Measurements from ENCODE around the gene RRP7A. TPM values are rescaled to one million over a fixed set of nuclear protein-coding genes. Genes with fewer than 3 reads are reported as not detected.
"Not testable (repeated sequence)": the region's sequence is repeated elsewhere in the genome, so short reads cannot be mapped to it uniquely, and the experiment has no call there.

The RRP7A gene
- total RNA-seq, 2 donors from 2014 or later: 28.6 to 79.4 TPM

DNA sequence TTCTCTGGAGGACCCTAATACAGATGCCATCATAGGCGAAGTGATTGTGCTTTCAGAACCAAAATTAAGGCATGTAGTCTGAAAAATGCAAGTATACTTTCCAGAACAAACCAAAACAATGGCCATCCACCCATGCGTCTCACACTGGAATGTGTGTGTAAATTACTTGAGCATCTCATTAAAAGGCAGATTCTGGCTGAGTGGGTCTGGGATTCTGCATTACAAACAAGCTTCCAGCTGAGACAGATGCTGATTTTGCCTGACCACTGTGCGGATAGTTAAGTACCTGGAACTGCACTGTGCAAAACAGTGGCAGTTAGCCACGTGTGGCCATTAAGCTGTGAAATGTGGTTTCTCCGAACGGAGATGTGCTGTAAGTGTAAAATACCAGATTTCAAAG lies 26.2 kb downstream of the RRP7A start:
- no peaks in the 10 kb centered on the region for H3K4me1 ChIP-seq
- H3K27ac ChIP-seq: no peak overlapping the region
- intact Hi-C loops (cut with DNase I): no loop called here
- H3K36me3 ChIP-seq: no peaks in the 10 kb centered on the region
- no peaks in the 10 kb centered on the region for H3K27me3 ChIP-seq
- H3K9me3 ChIP-seq: no peaks in the 10 kb centered on the region
- H3K9ac ChIP-seq (ENCODE audit: low read depth in 2 of 2, low read length in 2 of 2): no peak overlapping the region
- no peak overlapping the region for H3K4me3 ChIP-seq
- TF ChIP-seq, protein P1, sequence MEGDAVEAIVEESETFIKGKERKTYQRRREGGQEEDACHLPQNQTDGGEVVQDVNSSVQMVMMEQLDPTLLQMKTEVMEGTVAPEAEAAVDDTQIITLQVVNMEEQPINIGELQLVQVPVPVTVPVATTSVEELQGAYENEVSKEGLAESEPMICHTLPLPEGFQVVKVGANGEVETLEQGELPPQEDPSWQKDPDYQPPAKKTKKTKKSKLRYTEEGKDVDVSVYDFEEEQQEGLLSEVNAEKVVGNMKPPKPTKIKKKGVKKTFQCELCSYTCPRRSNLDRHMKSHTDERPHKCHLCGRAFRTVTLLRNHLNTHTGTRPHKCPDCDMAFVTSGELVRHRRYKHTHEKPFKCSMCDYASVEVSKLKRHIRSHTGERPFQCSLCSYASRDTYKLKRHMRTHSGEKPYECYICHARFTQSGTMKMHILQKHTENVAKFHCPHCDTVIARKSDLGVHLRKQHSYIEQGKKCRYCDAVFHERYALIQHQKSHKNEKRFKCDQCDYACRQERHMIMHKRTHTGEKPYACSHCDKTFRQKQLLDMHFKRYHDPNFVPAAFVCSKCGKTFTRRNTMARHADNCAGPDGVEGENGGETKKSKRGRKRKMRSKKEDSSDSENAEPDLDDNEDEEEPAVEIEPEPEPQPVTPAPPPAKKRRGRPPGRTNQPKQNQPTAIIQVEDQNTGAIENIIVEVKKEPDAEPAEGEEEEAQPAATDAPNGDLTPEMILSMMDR (IDR thresholded peaks at IDR 0.05): no peak
- DNase-seq: no peak

DNA sequence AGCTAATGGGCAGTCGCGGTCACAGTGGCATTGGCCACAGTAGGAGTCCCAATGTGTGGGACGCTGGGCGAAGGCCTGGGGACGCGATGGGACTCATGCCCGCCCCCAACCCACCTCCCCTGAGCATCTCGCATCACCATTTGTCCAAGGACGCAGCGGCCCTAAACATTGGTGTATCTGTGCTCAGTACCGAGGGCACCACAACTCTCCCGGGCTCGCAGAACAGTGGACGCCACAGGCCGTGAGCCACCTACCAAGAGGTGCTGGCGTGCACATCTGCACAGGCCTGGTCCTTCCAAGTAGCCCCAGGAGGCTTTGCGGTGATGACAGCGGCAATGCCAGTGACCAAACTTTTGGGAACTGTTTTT lies 27.3 kb downstream of the RRP7A start:
- intact Hi-C loops (cut with DNase I): no loop called here
- no peaks in the 10 kb centered on the region for H3K36me3 ChIP-seq
- TF ChIP-seq, protein P1 (IDR thresholded peaks at IDR 0.05): no peak
- no peak overlapping the region for H3K9ac ChIP-seq (ENCODE audit: low read depth in 2 of 2, low read length in 2 of 2)
- H3K4me3 ChIP-seq: no peak overlapping the region
- H3K4me1 ChIP-seq: no peaks in the 10 kb centered on the region
- H3K27ac ChIP-seq: no peak overlapping the region
- H3K9me3 ChIP-seq: no peaks in the 10 kb centered on the region
- H3K27me3 ChIP-seq: no peaks in the 10 kb centered on the region
- no peak for DNase-seq

DNA sequence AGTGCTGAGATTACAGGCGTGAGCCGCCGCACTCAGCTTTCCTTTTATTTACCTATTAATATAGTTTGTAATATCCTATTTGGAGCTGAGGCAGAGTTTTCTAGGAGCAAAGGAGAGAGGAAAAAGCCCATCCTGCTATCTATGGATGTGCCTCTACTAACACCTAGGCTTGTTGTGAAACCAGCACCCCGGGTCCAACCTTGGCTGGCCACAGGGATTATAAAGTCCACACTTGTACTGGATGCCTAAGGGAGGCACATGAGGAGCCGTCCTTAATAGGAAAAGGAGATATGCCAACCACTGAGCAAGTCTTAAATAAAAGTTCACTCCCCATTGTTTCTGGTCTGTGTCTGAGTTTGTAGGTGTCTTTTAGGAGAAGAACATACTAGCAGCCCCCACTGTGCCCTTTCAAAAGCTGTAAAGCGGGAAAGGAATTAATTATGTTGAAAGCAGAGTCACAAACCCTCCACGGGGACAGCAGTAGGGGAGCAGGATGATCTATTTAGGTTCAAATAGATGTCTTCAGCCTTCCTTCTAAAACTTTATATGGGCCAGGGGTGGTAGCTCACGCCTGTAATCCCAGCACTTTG lies 29.3 kb downstream of the RRP7A start:
- no peak for DNase-seq
- no peaks in the 10 kb centered on the region for H3K4me1 ChIP-seq
- no peak overlapping the region for H3K27ac ChIP-seq
- no peak overlapping the region for H3K4me3 ChIP-seq
- no peaks in the 10 kb centered on the region for H3K27me3 ChIP-seq
- no peaks in the 10 kb centered on the region for H3K36me3 ChIP-seq
- TF ChIP-seq, protein P1 (IDR thresholded peaks at IDR 0.05): no peak
- H3K9ac ChIP-seq (ENCODE audit: low read depth in 2 of 2, low read length in 2 of 2): no peak overlapping the region
- intact Hi-C loops (cut with DNase I): no loop called here
- H3K9me3 ChIP-seq: no peaks in the 10 kb centered on the region

DNA sequence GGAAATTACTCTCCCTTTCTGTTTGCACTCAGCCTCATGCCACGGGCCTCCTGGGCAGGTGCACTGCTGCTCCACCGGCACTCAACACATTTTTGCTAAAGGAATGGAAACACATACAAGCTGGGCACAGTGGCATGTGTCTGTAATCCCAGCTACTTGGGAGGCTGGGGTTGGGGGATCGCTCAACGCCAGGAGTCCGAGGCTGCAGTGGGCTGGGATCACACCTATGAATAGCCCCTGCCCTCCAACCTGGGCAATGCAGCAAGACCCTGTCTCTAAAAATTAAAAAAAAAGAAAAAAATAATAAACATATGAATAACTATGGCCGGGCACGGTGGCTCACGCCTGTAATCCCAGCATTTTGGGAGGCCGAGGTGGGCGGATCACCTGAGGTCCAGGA lies 30.6 kb downstream of the RRP7A start:
- intact Hi-C loops (cut with DNase I): no loop called here
- TF ChIP-seq, protein P1 (IDR thresholded peaks at IDR 0.05): no peak
- no peaks in the 10 kb centered on the region for H3K36me3 ChIP-seq
- H3K9me3 ChIP-seq: no peaks in the 10 kb centered on the region
- no peak overlapping the region for H3K27ac ChIP-seq
- no peaks in the 10 kb centered on the region for H3K4me1 ChIP-seq
- H3K4me3 ChIP-seq: no peak overlapping the region
- H3K27me3 ChIP-seq: no peaks in the 10 kb centered on the region
- DNase-seq: no peak
- H3K9ac ChIP-seq (ENCODE audit: low read depth in 2 of 2, low read length in 2 of 2): no peak overlapping the region

DNA sequence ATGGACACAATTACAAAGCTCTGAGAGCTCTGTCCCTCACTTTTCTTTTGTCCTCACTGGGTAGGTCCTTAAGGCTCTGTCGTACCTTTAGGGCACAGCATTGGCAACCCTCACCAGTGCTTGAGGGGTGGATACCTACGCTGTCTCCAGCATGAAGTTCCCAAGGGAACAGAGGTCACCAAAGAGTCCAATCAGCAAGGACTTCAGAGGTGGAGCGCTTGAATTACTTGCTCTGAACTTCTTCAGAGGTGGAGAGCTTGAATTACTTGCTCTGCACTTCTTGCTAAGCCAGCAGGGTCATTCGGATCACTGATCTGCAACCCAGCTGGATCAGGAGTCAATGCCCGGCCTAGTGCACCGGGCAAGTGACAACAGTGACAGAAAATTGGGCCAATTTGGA lies 35.1 kb downstream of the RRP7A start:
- Histone ChIP-seq H3K9me3 (no peaks in the 10 kb centered on the region), H3K27me3 (no peaks in the 10 kb centered on the region), H3K9ac (ENCODE audit: low read depth in 2 of 2, low read length in 2 of 2) (no peak overlapping the region), H3K4me3 (no peak overlapping the region), H3K27ac (no peak overlapping the region), H3K4me1 (no peaks in the 10 kb centered on the region), H3K36me3 (no peaks in the 10 kb centered on the region)
- intact Hi-C loops (cut with DNase I): no loop called here
- TF ChIP-seq, protein P1 (IDR thresholded peaks at IDR 0.05): no peak
- no peak for DNase-seq

DNA sequence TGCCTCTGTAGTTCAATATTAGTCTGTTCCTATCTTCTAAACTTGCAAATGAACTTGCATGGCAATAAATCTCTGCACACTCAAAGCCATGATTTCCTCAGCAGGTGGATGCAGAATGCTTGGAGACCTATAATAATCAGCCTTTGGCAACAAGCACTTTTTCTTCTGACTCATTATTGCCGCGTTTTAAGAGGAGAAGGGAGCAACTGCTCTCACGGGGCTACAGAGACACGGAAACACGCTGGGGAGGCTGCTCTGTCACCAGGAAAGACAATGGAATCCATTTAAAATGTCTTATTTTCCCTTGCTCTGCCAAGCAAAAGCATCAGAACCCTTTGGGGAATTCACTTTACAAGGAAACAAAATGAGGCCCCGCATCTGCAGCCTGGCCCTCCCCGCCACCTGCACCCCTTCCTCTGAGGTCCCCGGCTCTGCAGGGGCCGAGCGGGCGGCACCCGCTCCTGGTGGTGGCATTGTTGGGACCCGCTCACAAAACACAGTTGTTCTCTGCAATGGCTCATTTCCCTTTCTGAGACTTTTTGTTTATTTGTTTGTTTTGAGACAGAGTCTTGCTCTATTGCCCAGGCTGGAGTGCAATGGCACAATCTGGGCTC lies 35.9 kb downstream of the RRP7A start:
- H3K9me3 ChIP-seq; H3K4me1 ChIP-seq; H3K4me3 ChIP-seq; H3K9ac ChIP-seq (ENCODE audit: low read depth in 2 of 2, low read length in 2 of 2); H3K36me3 ChIP-seq; intact Hi-C loops (cut with DNase I); DNase-seq; H3K27ac ChIP-seq; H3K27me3 ChIP-seq: not testable (repeated sequence)

Data from colonic mucosa (tissue), 4 donors.